Activated CD4-positive, alpha-beta T cell treated with anti-CD3 and anti-CD28 coated beads for 36 hours (primary cell): ENCODE results near the gene FAM47E. TPM values are rescaled to one million over a fixed set of nuclear protein-coding genes. Genes with fewer than 3 reads are reported as not detected.
A peak's percentile ranks its signal among the peaks of the same experiment; 100 is the strongest.

Experiments used
- ATAC-seq: fragments of 200-7000 bp; cut with Tn5 transposase; one replicate; pipeline ENCODE4 v1.10.0; 2021; ENCODE audit warnings: mild to moderate bottlenecking, moderate library complexity
- CTCF ChIA-PET: fragments of 350-600 bp; sonication (Branson Sonifier 250); formaldehyde crosslinking; loops from one replicate; lab custom pipeline; 2021; ENCODE audit warnings: antibody characterized with exemption; lab: Charles Lee
- POLR2A ChIA-PET: fragments of 350-600 bp; sonication (Branson Sonifier 250); formaldehyde crosslinking; loops from one replicate; lab custom pipeline; 2021; ENCODE audit warnings: antibody characterized with exemption, inconsistent platforms; lab: Charles Lee
- DNase-seq: peaks from one replicate; pipeline ENCODE4 v3.0.0-alpha.2; 2020
- H3K27ac Mint-ChIP-seq: one replicate; pipeline ENCODE4 v1.8.0; 2021; ENCODE audit warnings: mixed read lengths
- H3K27me3 Mint-ChIP-seq: one replicate; pipeline ENCODE4 v1.8.0; 2021; ENCODE audit warnings: mixed read lengths
- H3K36me3 Mint-ChIP-seq: one replicate; pipeline ENCODE4 v1.8.0; 2021; ENCODE audit warnings: low read depth, mixed read lengths
- H3K4me1 Mint-ChIP-seq: one replicate; pipeline ENCODE4 v1.8.0; 2021; ENCODE audit warnings: mixed read lengths
- H3K4me3 Mint-ChIP-seq: one replicate; pipeline ENCODE4 v1.8.0; 2021; ENCODE audit warnings: mild to moderate bottlenecking, moderate library complexity, mixed read lengths
- H3K9me3 Mint-ChIP-seq: one replicate; pipeline ENCODE4 v1.8.0; 2021; ENCODE audit warnings: low read depth, mixed read lengths
- intact Hi-C, 2 experiments: fragments of 100-400 bp; cut with DNase I in 1 of 2; cut with micrococcal nuclease in 1 of 2; formaldehyde crosslinking; loops; one replicate each; pipeline versions ENCODE4 v1.14.2 to v1.15.1; 2022 to 2024; cut with DNase I, micrococcal nuclease
- total RNA-seq, 2 experiments: library from RNA; stranded (reverse); gene quantifications; one replicate each; pipeline ENCODE4 v1.2.3, GENCODE V29; 2021

FAM47E gene
- total RNA-seq, 2 experiments from 2014 or later = not detected

GRCh38 chr4:76301068-76301774 lies 49.7 kb downstream of the FAM47E start:
- Mint-ChIP-seq H3K4me3 (no peak overlapping the region), H3K36me3 (peaks cover 6% of the 10 kb centered on the region), H3K4me1 (peaks cover 29% of the 10 kb centered on the region), H3K9me3 (peaks cover 20% of the 10 kb centered on the region), H3K27ac (no peak overlapping the region), H3K27me3 (peaks cover 23% of the 10 kb centered on the region)
- ATAC-seq = peak; percentile 94
- intact Hi-C loops = loop anchor here in 1 of 2 experiments (2.0 kb wide), 2 partner anchors 242 to 728 kb away; no protein-coding TSS in a partner anchor
- CTCF ChIA-PET = interaction anchor here (0.6 to 1.2 kb wide), 2 partner anchors 23 to 987 kb away, joined by 4 read pairs; no protein-coding TSS in a partner anchor
- POLR2A ChIA-PET = interaction anchor here (0.6 kb wide), 1 partner anchor 323 kb away, joined by 3 read pairs; no protein-coding TSS in a partner anchor
- peak; percentile 55 for DNase-seq

GRCh38 chr4:76301775-76302162 lies 50.2 kb downstream of the FAM47E start:
- Mint-ChIP-seq H3K36me3 (peaks cover 6% of the 10 kb centered on the region), H3K27me3 (peaks cover 23% of the 10 kb centered on the region), H3K4me3 (no peak overlapping the region), H3K9me3 (peaks cover 16% of the 10 kb centered on the region), H3K27ac (no peak overlapping the region), H3K4me1 (peaks cover 29% of the 10 kb centered on the region)
- intact Hi-C loops = loop anchor here in 1 of 2 experiments (2.0 kb wide), 2 partner anchors 243 to 727 kb away; no protein-coding TSS in a partner anchor
- ATAC-seq = no peak
- ChIA-PET CTCF (interaction anchor here (1.2 kb wide), 1 partner anchor 23 kb away, joined by 4 read pairs; no protein-coding TSS in a partner anchor), POLR2A (interaction anchor here (0.6 kb wide), 1 partner anchor 323 kb away, joined by 3 read pairs; no protein-coding TSS in a partner anchor)
- no peak for DNase-seq

DNA sequence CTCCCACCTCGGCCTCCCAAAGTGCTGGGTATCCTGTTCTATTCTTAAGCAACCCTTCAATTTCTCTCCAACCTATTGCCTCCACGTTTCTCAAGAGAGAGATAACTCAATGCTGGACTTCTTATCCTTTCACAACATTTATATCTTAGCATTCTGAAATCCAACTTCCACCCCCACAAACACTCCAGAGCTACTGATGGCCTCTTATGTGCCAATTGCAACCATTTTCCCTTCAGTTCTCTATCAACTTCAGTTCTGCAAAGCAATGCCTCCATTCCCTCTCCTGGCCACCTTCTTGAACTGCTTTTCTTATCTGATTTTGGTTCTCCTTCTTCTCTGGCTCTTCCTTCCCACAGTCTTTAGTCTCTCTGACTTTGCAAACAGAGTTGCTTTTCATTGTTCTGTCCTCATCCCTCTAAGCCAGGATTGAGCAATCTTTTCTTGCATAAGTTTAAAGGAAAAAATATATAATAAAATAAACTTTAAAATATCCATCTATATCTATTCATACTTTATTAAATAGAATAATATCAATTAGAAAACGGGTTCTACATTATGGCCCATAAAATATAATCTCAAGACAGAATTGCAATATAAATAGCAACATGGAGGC lies 51.4 kb downstream of the FAM47E start:
- peaks cover 29% of the 10 kb centered on the region for H3K4me1 Mint-ChIP-seq
- DNase-seq = no peak
- H3K4me3 Mint-ChIP-seq = no peak overlapping the region
- intact Hi-C loops = no loop called here
- no peak overlapping the region for H3K27ac Mint-ChIP-seq
- H3K27me3 Mint-ChIP-seq = peaks cover 27% of the 10 kb centered on the region
- ChIA-PET POLR2A (no interaction called here), CTCF (no interaction called here)
- H3K9me3 Mint-ChIP-seq = peaks cover 6% of the 10 kb centered on the region
- ATAC-seq = no peak
- peaks cover 6% of the 10 kb centered on the region for H3K36me3 Mint-ChIP-seq

DNA sequence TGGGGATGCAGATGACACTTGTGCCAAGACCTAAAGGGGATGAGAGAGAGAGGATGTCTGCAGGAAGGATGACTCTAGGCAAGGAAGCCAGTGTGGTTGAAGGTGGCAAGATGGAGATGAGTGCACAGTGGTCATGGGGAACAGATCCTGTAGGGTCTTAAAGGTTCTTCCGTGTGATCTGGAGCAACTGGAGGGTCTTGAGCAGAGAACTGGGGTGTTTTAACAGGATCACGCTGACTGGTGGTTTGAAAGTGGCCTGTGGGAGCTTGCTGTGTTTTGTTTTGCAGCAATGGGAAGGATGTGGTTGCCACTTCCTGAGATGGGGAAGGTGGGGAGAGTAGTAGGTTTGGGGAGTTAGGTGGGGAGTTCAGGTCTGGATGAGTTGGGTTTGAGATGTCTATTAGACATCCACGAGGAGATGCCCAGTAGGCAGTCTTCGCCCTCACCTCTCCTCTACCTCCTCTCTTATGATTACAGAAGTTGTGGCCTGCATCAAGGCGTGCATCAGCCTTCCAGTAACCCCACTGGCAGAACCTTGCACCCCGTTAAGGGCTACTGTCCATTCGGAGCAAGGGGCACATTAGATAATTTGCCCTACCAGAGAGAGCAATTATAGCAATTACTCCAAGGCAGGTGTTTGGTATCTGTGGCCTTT lies 53.6 kb downstream of the FAM47E start:
- ChIA-PET POLR2A (interaction anchor here (0.7 kb wide), 1 partner anchor 180 kb away, joined by 3 read pairs; no protein-coding TSS in a partner anchor), CTCF (interaction anchor here (0.6 to 1.1 kb wide), 6 partner anchors 71 to 250 kb away, joined by 3 to 4 read pairs (median 3); no protein-coding TSS in a partner anchor)
- peak; percentile 42 for DNase-seq
- peak; percentile 42 for ATAC-seq
- Mint-ChIP-seq H3K27me3 (peaks cover 39% of the 10 kb centered on the region), H3K9me3 (no peaks in the 10 kb centered on the region), H3K4me3 (peak overlapping the region; percentile 63), H3K27ac (no peak overlapping the region), H3K36me3 (no peaks in the 10 kb centered on the region), H3K4me1 (peaks cover 29% of the 10 kb centered on the region)
- intact Hi-C loops = loop anchor here in 1 of 2 experiments (5.0 kb wide), 1 partner anchor 93 kb away; the partner anchor contains the start of gene SCARB2

- ChIA-PET CTCF (interaction anchor here (0.6 to 1.2 kb wide), 10 partner anchors 10 to 365 kb away, joined by 3 to 9 read pairs (median 3); partner anchors contain the start of gene NAAA), POLR2A (no interaction called here)
Observed at GRCh38 chr4:76305971-76306881, 54.7 kb downstream of the FAM47E start, which contains the start of gene STBD1. STBD1 (plus strand) TSS chr4:76306733; CDS start chr4:76306770, 37 bp downstream.

GRCh38 chr4:76306882-76307659 lies 55.5 kb downstream of the FAM47E start:
- DNase-seq (peak; percentile 53), ATAC-seq (peak; percentile 34)
- peaks cover 39% of the 10 kb centered on the region for H3K27me3 Mint-ChIP-seq
- peak overlapping the region; percentile 34 for H3K27ac Mint-ChIP-seq
- intact Hi-C loops = loop anchor here in 1 of 2 experiments (5.0 kb wide), 1 partner anchor 95 kb away; the partner anchor contains the start of gene SCARB2
- POLR2A ChIA-PET = no interaction called here
- no peaks in the 10 kb centered on the region for H3K9me3 Mint-ChIP-seq
- H3K4me1 Mint-ChIP-seq = peaks cover 15% of the 10 kb centered on the region
- CTCF ChIA-PET = interaction anchor here (0.6 to 1.2 kb wide), 6 partner anchors 9 to 1563 kb away, joined by 3 to 9 read pairs (median 4); partner anchors contain the start of gene NAAA
- peak overlapping the region; percentile 63 for H3K4me3 Mint-ChIP-seq
- no peaks in the 10 kb centered on the region for H3K36me3 Mint-ChIP-seq

More at GRCh38 chr4:76305971-76306881, 54.7 kb downstream of the FAM47E start, which contains the start of gene STBD1:
- H3K4me3 Mint-ChIP-seq = peak within 1 kb of the TSS; percentile 63
- peaks cover 22% of the 10 kb centered on the region for H3K4me1 Mint-ChIP-seq
- H3K27ac Mint-ChIP-seq = peak within 1 kb of the TSS; percentile 34
- no peaks in the 10 kb centered on the region for H3K36me3 Mint-ChIP-seq
- DNase-seq (peak; percentile 40), ATAC-seq (peak; percentile 14)
- H3K9me3 Mint-ChIP-seq = no peaks in the 10 kb centered on the region
- intact Hi-C loops = loop anchor here in 1 of 2 experiments (5.0 kb wide), 1 partner anchor 94 kb away; the partner anchor contains the start of gene SCARB2
- peaks cover 39% of the 10 kb centered on the region for H3K27me3 Mint-ChIP-seq

DNA sequence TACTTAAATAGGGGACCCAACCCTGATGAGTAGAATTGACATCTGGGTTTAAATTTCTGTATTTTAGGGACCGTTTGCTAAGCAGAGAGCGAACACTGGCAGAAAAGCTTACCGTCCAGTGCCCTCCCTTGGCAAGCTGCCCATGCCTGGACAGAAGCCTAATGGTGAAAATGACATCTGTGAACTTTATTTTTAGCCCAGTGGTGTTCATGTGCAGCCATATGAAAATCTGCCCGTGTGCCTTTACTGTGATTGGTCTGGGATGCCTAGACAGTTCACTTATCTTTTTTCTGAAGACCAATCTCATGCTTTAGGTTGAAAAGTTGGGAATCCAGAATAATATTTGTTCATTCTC lies 56.1 kb downstream of the FAM47E start:
- H3K27me3 Mint-ChIP-seq = peaks cover 34% of the 10 kb centered on the region
- H3K36me3 Mint-ChIP-seq = no peaks in the 10 kb centered on the region
- peaks cover 15% of the 10 kb centered on the region for H3K4me1 Mint-ChIP-seq
- peak overlapping the region; percentile 25 for H3K4me3 Mint-ChIP-seq
- DNase-seq = no peak
- POLR2A ChIA-PET = no interaction called here
- H3K27ac Mint-ChIP-seq = no peak overlapping the region
- intact Hi-C loops = loop anchor here in 1 of 2 experiments (5.0 kb wide), 1 partner anchor 95 kb away; the partner anchor contains the start of gene SCARB2
- H3K9me3 Mint-ChIP-seq = no peaks in the 10 kb centered on the region
- ATAC-seq = no peak
- CTCF ChIA-PET = interaction anchor here (0.6 to 1.0 kb wide), 2 partner anchors 127 to 1563 kb away, joined by 3 to 4 read pairs; no protein-coding TSS in a partner anchor

DNA sequence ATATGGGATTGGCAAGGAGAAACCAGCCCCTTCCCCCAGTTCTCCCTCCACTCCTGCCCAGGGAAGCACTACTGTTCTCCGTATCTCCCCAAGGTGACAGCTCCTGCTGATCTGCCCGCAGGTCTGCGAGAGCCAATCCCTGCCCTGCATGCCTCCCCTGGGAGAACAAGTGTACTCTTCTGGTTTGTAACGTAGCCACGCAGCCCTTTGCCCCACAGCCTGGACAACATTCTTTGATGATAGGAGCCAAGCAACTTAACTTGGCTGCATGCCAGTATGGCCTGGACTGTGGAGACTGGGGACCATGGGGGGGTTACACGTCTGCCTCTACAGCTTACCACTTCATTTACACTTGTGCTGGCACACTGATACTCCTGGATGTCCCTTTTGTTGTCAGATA lies 57.0 kb downstream of the FAM47E start:
- Mint-ChIP-seq H3K36me3 (no peaks in the 10 kb centered on the region), H3K4me1 (peaks cover 12% of the 10 kb centered on the region), H3K27ac (no peak overlapping the region), H3K4me3 (no peak overlapping the region), H3K27me3 (peaks cover 28% of the 10 kb centered on the region), H3K9me3 (no peaks in the 10 kb centered on the region)
- DNase-seq (no peak), ATAC-seq (no peak)
- ChIA-PET POLR2A (no interaction called here), CTCF (interaction anchor here (1.2 kb wide), 1 partner anchor 69 kb away, joined by 4 read pairs; no protein-coding TSS in a partner anchor)
- intact Hi-C loops = loop anchor here in 1 of 2 experiments (5.0 kb wide), 1 partner anchor 96 kb away; the partner anchor contains the start of gene SCARB2

DNA sequence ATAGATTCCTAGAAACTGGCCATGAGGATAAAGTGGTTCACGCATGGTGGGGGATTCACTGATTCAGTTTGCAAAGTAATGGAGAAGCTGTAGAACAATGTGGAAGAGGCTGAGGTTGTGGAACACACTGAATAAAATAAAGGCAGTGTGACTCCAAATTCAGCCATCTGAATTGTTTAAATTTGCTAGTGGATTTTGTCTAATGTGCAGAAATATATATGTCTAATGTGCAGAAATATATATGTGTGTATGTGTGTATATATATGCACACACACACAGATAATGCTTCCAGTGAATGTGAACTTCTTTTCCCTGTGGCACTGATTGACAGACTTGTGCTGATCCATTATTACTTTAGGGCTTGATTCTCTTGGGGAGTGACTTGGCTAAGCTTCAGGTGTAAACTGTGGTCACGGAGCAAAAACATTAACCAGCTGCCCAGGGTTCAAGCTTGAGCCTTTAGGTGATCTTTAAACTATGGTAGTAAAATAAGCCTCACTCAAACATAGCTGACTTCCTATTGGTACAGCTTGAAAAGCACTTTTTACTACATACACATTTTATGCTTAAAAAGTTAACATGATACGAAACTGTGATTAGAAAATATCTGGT lies 58.5 kb downstream of the FAM47E start:
- Mint-ChIP-seq H3K9me3 (no peaks in the 10 kb centered on the region), H3K4me1 (peaks cover 7% of the 10 kb centered on the region), H3K36me3 (no peaks in the 10 kb centered on the region), H3K27ac (no peak overlapping the region), H3K4me3 (no peak overlapping the region), H3K27me3 (peaks cover 28% of the 10 kb centered on the region)
- ChIA-PET POLR2A (no interaction called here), CTCF (no interaction called here)
- intact Hi-C loops = loop anchor here in 1 of 2 experiments (5.0 kb wide), 1 partner anchor 98 kb away; the partner anchor contains the start of gene SCARB2
- DNase-seq (no peak), ATAC-seq (no peak)
